ENCODE data around the gene KRT75.

The KRT75 gene

GRCh38 chr12:52439420-52439819 lies 5.2 kb upstream of the KRT75 start:
- no peak for FAIRE-seq

- no peak for FAIRE-seq
Measured at GRCh38 chr12:52438305-52439301, 4.4 kb upstream of the KRT75 start.

GRCh38 chr12:52437508-52437907 lies 3.3 kb upstream of the KRT75 start:
- FAIRE-seq, result no peak

- no peak for FAIRE-seq
Measured at GRCh38 chr12:52436828-52437474, 2.8 kb upstream of the KRT75 start.

GRCh38 chr12:52436000-52436827 lies 2.0 kb upstream of the KRT75 start:
- no peak for FAIRE-seq

- no peak for FAIRE-seq
Measured at GRCh38 chr12:52435659-52435999, 1.5 kb upstream of the KRT75 start.

GRCh38 chr12:52434760-52435530 lies 774 bp upstream of the KRT75 start:
- no peak for FAIRE-seq

GRCh38 chr12:52433501-52434080 lies 580 bp downstream of the KRT75 start:
- no peak for FAIRE-seq

GRCh38 chr12:52432559-52433207 lies 1.5 kb downstream of the KRT75 start:
- no peak for FAIRE-seq

- no peak for FAIRE-seq
Measured at GRCh38 chr12:52428121-52428520, 6.0 kb downstream of the KRT75 start.

GRCh38 chr12:52427083-52427482 lies 7.1 kb downstream of the KRT75 start:
- FAIRE-seq, result no peak

- FAIRE-seq, result no peak
Measured at GRCh38 chr12:52426034-52426433, 8.1 kb downstream of the KRT75 start.

GRCh38 chr12:52425466-52425865 lies 8.7 kb downstream of the KRT75 start:
- FAIRE-seq, result no peak

GRCh38 chr12:52423661-52424500 lies 10.3 kb downstream of the KRT75 start:
- no peak for FAIRE-seq

GRCh38 chr12:52423035-52423434 lies 11.1 kb downstream of the KRT75 start:
- no peak for FAIRE-seq

GRCh38 chr12:52419656-52420055 lies 14.5 kb downstream of the KRT75 start:
- FAIRE-seq, result no peak

GRCh38 chr12:52418576-52419110 lies 15.5 kb downstream of the KRT75 start:
- no peak for FAIRE-seq

- no peak for FAIRE-seq
Measured at GRCh38 chr12:52417740-52418139, 16.4 kb downstream of the KRT75 start.

- FAIRE-seq, result no peak
Measured at GRCh38 chr12:52416795-52417194, 17.4 kb downstream of the KRT75 start.
